Measurements from ENCODE around the gene KIF17. TPM values are rescaled to one million over a fixed set of nuclear protein-coding genes. Genes with fewer than 3 reads are reported as not detected.

KIF17 gene
- total and polyA plus RNA-seq, 2 of the 8 experiments (the other 6 are each of a cell fraction or from before 2014, with no cell fraction given): 6.9 to 10.4 TPM

GRCh38 chr1:20663365-20663764, 54.4 kb downstream of the KIF17 start:
- H4K5ac ChIP-seq (ENCODE audit: insufficient read length, low read depth, low read length): no peak overlapping the region
- CTCF ChIA-PET (ENCODE audit: partially characterized antibody): interaction anchor here (0.6 to 1.9 kb wide), 11 partner anchors 9 to 287 kb away, joined by 3 to 10 read pairs (median 3); no protein-coding TSS in a partner anchor

More at GRCh38 chr1:20663365-20663764, 54.4 kb downstream of the KIF17 start:
- Histone ChIP-seq H4K8ac (ENCODE audit: extremely low read depth, insufficient read depth, low read length) (no peak overlapping the region), H2BK15ac (ENCODE audit: low read length) (no peak overlapping the region), H3K14ac (ENCODE audit: insufficient read length) (no peak overlapping the region), H3K4me3 (ENCODE audit: extremely low read depth in 1 of 4, insufficient read depth in 2 of 4, low read depth in 3 of 4, low read length in 4 of 4) (no peak overlapping the region), H2BK12ac (ENCODE audit: low read depth, low read length) (no peak overlapping the region), H3K9ac (replicated peaks in 1 of 4; ENCODE audit: extremely low read depth in 1 of 4, low read depth in 3 of 4, low read length in 3 of 4) (no peak overlapping the region), H3K56ac (replicated peaks; ENCODE audit: insufficient read length, low read depth, low read length) (no peak overlapping the region), H3K79me2 (ENCODE audit: control insufficient read depth in 1 of 2, insufficient read depth in 2 of 2, low read length in 2 of 2) (peaks cover 9 to 28% of the 10 kb centered on the region in 2 experiments), H2BK20ac (ENCODE audit: low read length) (no peak overlapping the region), H4K20me1 (replicated peaks in 1 of 2; ENCODE audit: control insufficient read depth in 1 of 2, insufficient read depth in 2 of 2, low read length in 2 of 2) (peaks cover 1 to 2% of the 10 kb centered on the region in 2 experiments), H3K4me2 (ENCODE audit: insufficient read depth in 1 of 2, low read depth in 2 of 2, low read length in 2 of 2) (no peak overlapping the region), H3K36me3 (ENCODE audit: control insufficient read depth in 2 of 4, insufficient read depth in 4 of 4, low read length in 3 of 4) (peaks cover 0 to 4% (median under 1%) of the 10 kb centered on the region in 4 experiments; a peak in 1 of 8 replicates), H3K9me3 (ENCODE audit: insufficient read depth in 2 of 2, low read depth in 1 of 2, low read length in 1 of 2) (no peaks in the 10 kb centered on the region; a peak in 1 of 4 replicates), H2AK5ac (ENCODE audit: low read depth, low read length) (no peak overlapping the region), H3K18ac (ENCODE audit: extremely low read depth, low read length) (no peak overlapping the region), H2BK5ac (ENCODE audit: low read depth, low read length) (no peak overlapping the region), H2AFZ (ENCODE audit: low read length) (no peak overlapping the region), H3K4me1 (replicated peaks in 1 of 4; ENCODE audit: control insufficient read depth in 3 of 4, insufficient read depth in 4 of 4, low read length in 3 of 4) (peaks cover 0 to 9% (median 4%) of the 10 kb centered on the region in 4 experiments; a peak in 4 of 7 replicates), H3K79me1 (ENCODE audit: low read depth, low read length) (0 out of 2 replicates have a peak, but pooled peaks cover 3% of the 10 kb centered on the region), H4K91ac (replicated peaks; ENCODE audit: insufficient read length, low read length) (no peak overlapping the region), H3K4ac (replicated peaks; ENCODE audit: insufficient read length, low read depth, low read length) (no peak overlapping the region), H3K27ac (ENCODE audit: low read depth, low read length) (no peak overlapping the region), H3K27me3 (replicated peaks in 1 of 4; ENCODE audit: control insufficient read depth in 3 of 4, extremely low read depth in 1 of 4, insufficient read depth in 3 of 4, low read length in 3 of 4) (no peaks in the 10 kb centered on the region), H3K23me2 (ENCODE audit: low read depth, low read length) (peaks cover 12% of the 10 kb centered on the region), H3K23ac (ENCODE audit: insufficient read length) (no peak overlapping the region), H2BK120ac (replicated peaks; ENCODE audit: low read depth, low read length) (no peak overlapping the region)
- 88% methylated on average over 1 of the region's 1 CpG; no CpG with 5 or more reads in 1 of the 2 experiments for WGBS, 2 experiments (ENCODE audit: extremely low coverage in 1 of 2, insufficient coverage in 1 of 2, insufficient read length in 1 of 2, insufficient replicate concordance in 2 of 2, low coverage in 1 of 2, low lambda C conversion rate in 2 of 2, missing lambda C conversion rate in 1 of 2)
- POLR2A ChIA-PET (ENCODE audit: partially characterized antibody): interaction anchor here (0.9 to 2.0 kb wide), 3 partner anchors 10 to 123 kb away, joined by 3 to 5 read pairs (median 4); partner anchors contain the start of gene HP1BP3
- DNase-seq (ENCODE audit: low read depth in 1 of 2, low spot score in 2 of 2) (no peak), FAIRE-seq (no peak)
- TF ChIP-seq KDM1A (IDR thresholded peaks at IDR 0.05; ENCODE audit: borderline replicate concordance, low read length) (peak; percentile 73; the same call in 1 of the 2 replicates), KDM4A (IDR thresholded peaks at IDR 0.05; ENCODE audit: low read depth, low read length, severe bottlenecking) (no peak), RAD21 (IDR thresholded peaks at IDR 0.05 in 1 of 2, conservative IDR thresholded peaks at IDR 0.05 in 1 of 2; ENCODE audit: low read depth in 2 of 2, low read length in 2 of 2) (peak; percentile 40 to 57), CTCF (IDR thresholded peaks at IDR 0.05; ENCODE audit: control extremely low read depth in 1 of 3, insufficient read depth in 1 of 3, low read depth in 1 of 3, low read length in 3 of 3) (peak; percentile 11 to 31 (median 19); a peak in 3 of 4 replicates)
